ENCODE data around the gene SH3BGR. TPM values are rescaled to one million over a fixed set of nuclear protein-coding genes. Genes with fewer than 3 reads are reported as not detected.

The SH3BGR gene
- total and polyA plus RNA-seq, 2 donors (not counting 1 experiment from before 2014, with no cell fraction given), result 1.8 to 6.8 TPM

GRCh38 chr21:39452970-39453342, 1.2 kb downstream of the SH3BGR start:
- no peak overlapping the region for H3K4me2 ChIP-seq (ENCODE audit: extremely low read depth, insufficient read depth, low read length)
- H4K20me1 ChIP-seq (ENCODE audit: control insufficient read depth, extremely low read depth, insufficient read depth, low read length), result no peaks in the 10 kb centered on the region
- H3K4me3 ChIP-seq (replicated peaks in 1 of 4; ENCODE audit: control extremely low read depth in 1 of 4, insufficient read depth in 1 of 4, low read depth in 3 of 4, low read length in 4 of 4), result no peak overlapping the region
- no peaks in the 10 kb centered on the region for H3K4me1 ChIP-seq (ENCODE audit: control insufficient read depth, extremely low read depth, insufficient read depth, low read length)
- DNase-seq (ENCODE audit: low read depth in 2 of 2), result no peak
- H3K36me3 ChIP-seq (ENCODE audit: control insufficient read depth, insufficient read depth, low read length), result no peaks in the 10 kb centered on the region
- no peak overlapping the region for H3K27ac ChIP-seq (ENCODE audit: insufficient read depth, low read length)
- no peaks in the 10 kb centered on the region for H3K79me2 ChIP-seq (ENCODE audit: control insufficient read depth, insufficient read depth, low read length)
- H3K9ac ChIP-seq (ENCODE audit: insufficient read depth, low read length), result no peak overlapping the region
- H3K9me3 ChIP-seq (ENCODE audit: control insufficient read depth, insufficient read depth, low read depth, low read length), result no peaks in the 10 kb centered on the region
- H2AFZ ChIP-seq (ENCODE audit: low read length), result no peak overlapping the region
- TF ChIP-seq EZH2 (IDR thresholded peaks at IDR 0.05; ENCODE audit: low read length, missing control alignments) (no peak), CTCF (conservative IDR thresholded peaks at IDR 0.05 in 1 of 2, IDR thresholded peaks at IDR 0.05 in 1 of 2; ENCODE audit: low read depth in 1 of 2, low read length in 2 of 2) (no peak)
- peaks cover 4% of the 10 kb centered on the region for H3K27me3 ChIP-seq (ENCODE audit: control insufficient read depth, insufficient read depth, low read length)

GRCh38 chr21:39453571-39454179, 1.9 kb downstream of the SH3BGR start:
- no peak for DNase-seq (ENCODE audit: low read depth in 2 of 2)
- no peaks in the 10 kb centered on the region for H4K20me1 ChIP-seq (ENCODE audit: control insufficient read depth, extremely low read depth, insufficient read depth, low read length)
- H3K4me3 ChIP-seq (replicated peaks in 1 of 4; ENCODE audit: control extremely low read depth in 1 of 4, insufficient read depth in 1 of 4, low read depth in 3 of 4, low read length in 4 of 4), result no peak overlapping the region
- H3K4me2 ChIP-seq (ENCODE audit: extremely low read depth, insufficient read depth, low read length), result no peak overlapping the region
- no peak for TF ChIP-seq EZH2 (IDR thresholded peaks at IDR 0.05; ENCODE audit: low read length, missing control alignments)
- no peak for TF ChIP-seq CTCF (conservative IDR thresholded peaks at IDR 0.05 in 1 of 2, IDR thresholded peaks at IDR 0.05 in 1 of 2; ENCODE audit: low read depth in 1 of 2, low read length in 2 of 2)
- H3K4me1 ChIP-seq (ENCODE audit: control insufficient read depth, extremely low read depth, insufficient read depth, low read length), result no peaks in the 10 kb centered on the region
- no peak overlapping the region for H3K27ac ChIP-seq (ENCODE audit: insufficient read depth, low read length)
- no peak overlapping the region for H3K9ac ChIP-seq (ENCODE audit: insufficient read depth, low read length)
- no peak overlapping the region for H2AFZ ChIP-seq (ENCODE audit: low read length)
- H3K36me3 ChIP-seq (ENCODE audit: control insufficient read depth, insufficient read depth, low read length), result no peaks in the 10 kb centered on the region
- peaks cover 4% of the 10 kb centered on the region for H3K27me3 ChIP-seq (ENCODE audit: control insufficient read depth, insufficient read depth, low read length)
- no peaks in the 10 kb centered on the region for H3K9me3 ChIP-seq (ENCODE audit: control insufficient read depth, insufficient read depth, low read depth, low read length)
- no peaks in the 10 kb centered on the region for H3K79me2 ChIP-seq (ENCODE audit: control insufficient read depth, insufficient read depth, low read length)

- no peak overlapping the region for H3K4me2 ChIP-seq (ENCODE audit: extremely low read depth, insufficient read depth, low read length)
- no peaks in the 10 kb centered on the region for H3K4me1 ChIP-seq (ENCODE audit: control insufficient read depth, extremely low read depth, insufficient read depth, low read length)
- no peaks in the 10 kb centered on the region for H3K36me3 ChIP-seq (ENCODE audit: control insufficient read depth, insufficient read depth, low read length)
- no peak overlapping the region for H3K27ac ChIP-seq (ENCODE audit: insufficient read depth, low read length)
- no peak overlapping the region for H3K9ac ChIP-seq (ENCODE audit: insufficient read depth, low read length)
- H4K20me1 ChIP-seq (ENCODE audit: control insufficient read depth, extremely low read depth, insufficient read depth, low read length), result no peaks in the 10 kb centered on the region
- H3K9me3 ChIP-seq (ENCODE audit: control insufficient read depth, insufficient read depth, low read depth, low read length), result no peaks in the 10 kb centered on the region
- no peak overlapping the region for H3K4me3 ChIP-seq (replicated peaks in 1 of 4; ENCODE audit: control extremely low read depth in 1 of 4, insufficient read depth in 1 of 4, low read depth in 3 of 4, low read length in 4 of 4)
- H3K27me3 ChIP-seq (ENCODE audit: control insufficient read depth, insufficient read depth, low read length), result peaks cover 4% of the 10 kb centered on the region
- H2AFZ ChIP-seq (ENCODE audit: low read length), result no peak overlapping the region
- no peak for DNase-seq (ENCODE audit: low read depth in 2 of 2)
- TF ChIP-seq EZH2 (IDR thresholded peaks at IDR 0.05; ENCODE audit: low read length, missing control alignments), result no peak
- TF ChIP-seq CTCF (conservative IDR thresholded peaks at IDR 0.05 in 1 of 2, IDR thresholded peaks at IDR 0.05 in 1 of 2; ENCODE audit: low read depth in 1 of 2, low read length in 2 of 2), result no peak
- no peaks in the 10 kb centered on the region for H3K79me2 ChIP-seq (ENCODE audit: control insufficient read depth, insufficient read depth, low read length)
Observed at GRCh38 chr21:39454949-39455668, 3.3 kb downstream of the SH3BGR start.

All from fibroblast of lung (primary cell).